Measurements from ENCODE around the gene FADS2.

DNA sequence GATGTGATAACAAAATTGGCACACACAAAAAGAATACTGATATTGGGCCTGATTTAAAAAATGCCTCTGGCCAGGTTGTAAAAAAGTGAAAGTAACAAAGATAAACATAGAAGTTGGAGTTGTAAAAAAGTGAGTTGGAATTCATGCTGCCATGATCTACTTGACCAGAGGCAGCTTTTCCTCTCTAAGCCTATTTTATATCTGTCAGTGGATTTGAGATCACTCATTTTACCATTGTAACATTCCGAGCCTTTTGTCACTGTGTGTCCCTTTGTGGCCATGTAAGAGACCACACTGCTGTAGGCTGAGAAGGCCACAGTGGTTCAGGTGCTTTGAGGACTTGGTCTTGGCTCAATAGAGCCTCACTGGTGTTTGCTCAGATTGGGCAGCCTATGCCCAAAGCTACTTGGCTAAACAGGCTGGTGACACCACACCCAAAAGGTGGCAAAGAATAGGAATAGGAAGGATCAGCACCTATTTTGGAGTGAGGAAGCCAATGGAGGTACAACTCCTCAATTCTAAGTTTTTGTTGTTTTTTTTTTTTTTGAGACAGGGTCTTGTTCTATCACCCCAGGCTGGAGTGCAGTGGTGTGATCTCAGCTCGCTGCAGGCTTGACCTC, 28.3 kb upstream of the FADS2 start:
- no peak for TF ChIP-seq CEBPG (CRISPR knock-in tag; IDR thresholded peaks at IDR 0.05)
- no peak for TF ChIP-seq CEBPG (tag; conservative IDR thresholded peaks at IDR 0.05 in 1 of 2, IDR thresholded peaks at IDR 0.05 in 1 of 2)
- no peak for TF ChIP-seq RB1 (IDR thresholded peaks at IDR 0.05; ENCODE audit: low read depth)
- no peak for TF ChIP-seq CTCF (IDR thresholded peaks at IDR 0.05 in 2 of 3, conservative IDR thresholded peaks at IDR 0.05 in 1 of 3; ENCODE audit: insufficient read depth in 2 of 3, low read depth in 1 of 3, low read length in 3 of 3)
- TF ChIP-seq, protein P1, sequence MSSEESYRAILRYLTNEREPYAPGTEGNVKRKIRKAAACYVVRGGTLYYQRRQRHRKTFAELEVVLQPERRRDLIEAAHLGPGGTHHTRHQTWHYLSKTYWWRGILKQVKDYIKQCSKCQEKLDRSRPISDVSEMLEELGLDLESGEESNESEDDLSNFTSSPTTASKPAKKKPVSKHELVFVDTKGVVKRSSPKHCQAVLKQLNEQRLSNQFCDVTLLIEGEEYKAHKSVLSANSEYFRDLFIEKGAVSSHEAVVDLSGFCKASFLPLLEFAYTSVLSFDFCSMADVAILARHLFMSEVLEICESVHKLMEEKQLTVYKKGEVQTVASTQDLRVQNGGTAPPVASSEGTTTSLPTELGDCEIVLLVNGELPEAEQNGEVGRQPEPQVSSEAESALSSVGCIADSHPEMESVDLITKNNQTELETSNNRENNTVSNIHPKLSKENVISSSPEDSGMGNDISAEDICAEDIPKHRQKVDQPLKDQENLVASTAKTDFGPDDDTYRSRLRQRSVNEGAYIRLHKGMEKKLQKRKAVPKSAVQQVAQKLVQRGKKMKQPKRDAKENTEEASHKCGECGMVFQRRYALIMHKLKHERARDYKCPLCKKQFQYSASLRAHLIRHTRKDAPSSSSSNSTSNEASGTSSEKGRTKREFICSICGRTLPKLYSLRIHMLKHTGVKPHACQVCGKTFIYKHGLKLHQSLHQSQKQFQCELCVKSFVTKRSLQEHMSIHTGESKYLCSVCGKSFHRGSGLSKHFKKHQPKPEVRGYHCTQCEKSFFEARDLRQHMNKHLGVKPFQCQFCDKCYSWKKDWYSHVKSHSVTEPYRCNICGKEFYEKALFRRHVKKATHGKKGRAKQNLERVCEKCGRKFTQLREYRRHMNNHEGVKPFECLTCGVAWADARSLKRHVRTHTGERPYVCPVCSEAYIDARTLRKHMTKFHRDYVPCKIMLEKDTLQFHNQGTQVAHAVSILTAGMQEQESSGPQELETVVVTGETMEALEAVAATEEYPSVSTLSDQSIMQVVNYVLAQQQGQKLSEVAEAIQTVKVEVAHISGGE (CRISPR knock-in tag; IDR thresholded peaks at IDR 0.05): no peak
- no peak for TF ChIP-seq EZH2 (IDR thresholded peaks at IDR 0.05; ENCODE audit: borderline replicate concordance, low read depth, low read length)
- no peak for TF ChIP-seq POLR2A (conservative IDR thresholded peaks at IDR 0.05)
- TF ChIP-seq HCFC1 (IDR thresholded peaks at IDR 0.05; ENCODE audit: low read depth, low read length): no peak
- no peak for TF ChIP-seq SREBF1 (IDR thresholded peaks at IDR 0.05; ENCODE audit: borderline replicate concordance, low read depth, low read length)
